ENCODE results near the gene PIGW. TPM values are rescaled to one million over a fixed set of nuclear protein-coding genes. Genes with fewer than 3 reads are reported as not detected.

PIGW gene
- total and polyA plus RNA-seq, 10 of the 15 experiments (the other 5 are each of a cell fraction or from before 2014, with no cell fraction given), result 6.0 to 31.5 (median 13.8) TPM

DNA sequence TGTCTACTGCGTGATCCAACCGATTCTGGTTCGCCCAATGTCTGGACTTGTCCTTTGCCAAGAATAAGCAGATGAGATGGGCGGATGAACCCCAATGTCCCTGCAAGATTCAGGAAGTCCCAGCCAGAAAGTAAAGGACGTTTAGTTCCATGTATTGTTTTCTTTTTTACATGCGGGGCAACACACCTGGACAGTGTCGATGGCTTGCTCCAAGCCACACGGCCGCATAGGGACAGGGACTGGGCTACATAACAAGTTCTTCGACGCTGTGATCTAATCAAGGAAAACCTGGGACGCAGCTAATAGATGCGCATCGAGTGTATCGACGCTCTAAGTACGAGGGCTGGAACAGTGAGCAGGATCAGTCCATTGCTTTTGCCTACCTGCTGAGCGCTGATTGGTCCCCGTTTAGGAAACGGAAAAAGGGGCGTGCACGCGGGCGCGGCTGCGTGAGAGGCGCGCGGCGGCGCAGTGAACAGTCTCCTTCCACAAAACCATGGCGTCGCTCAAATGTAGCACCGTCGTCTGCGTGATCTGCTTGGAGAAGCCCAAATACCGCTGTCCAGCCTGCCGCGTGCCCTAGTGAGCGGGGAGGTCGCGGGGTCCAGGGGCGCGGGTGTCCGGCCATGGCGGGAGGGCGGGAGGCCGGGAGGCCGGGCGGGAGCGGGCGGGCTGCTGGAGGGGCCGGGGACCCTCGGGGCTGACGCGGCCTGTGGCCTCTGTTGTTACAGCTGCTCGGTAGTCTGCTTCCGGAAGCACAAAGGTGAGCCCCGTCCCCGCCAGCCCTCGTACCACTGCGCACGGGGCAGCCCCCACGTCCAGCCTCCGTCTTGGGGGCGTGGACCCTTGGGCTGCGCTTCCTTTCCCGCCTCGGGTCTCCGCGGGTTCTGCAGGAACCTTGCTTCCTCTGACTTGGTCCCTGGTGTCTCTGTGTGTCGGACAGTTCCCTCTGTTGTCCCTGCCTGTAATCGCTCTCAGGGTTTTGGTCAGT, 48.3 kb upstream of the PIGW start, which contains the start of gene ZNHIT3 (continued):
- TF ChIP-seq, protein P1, sequence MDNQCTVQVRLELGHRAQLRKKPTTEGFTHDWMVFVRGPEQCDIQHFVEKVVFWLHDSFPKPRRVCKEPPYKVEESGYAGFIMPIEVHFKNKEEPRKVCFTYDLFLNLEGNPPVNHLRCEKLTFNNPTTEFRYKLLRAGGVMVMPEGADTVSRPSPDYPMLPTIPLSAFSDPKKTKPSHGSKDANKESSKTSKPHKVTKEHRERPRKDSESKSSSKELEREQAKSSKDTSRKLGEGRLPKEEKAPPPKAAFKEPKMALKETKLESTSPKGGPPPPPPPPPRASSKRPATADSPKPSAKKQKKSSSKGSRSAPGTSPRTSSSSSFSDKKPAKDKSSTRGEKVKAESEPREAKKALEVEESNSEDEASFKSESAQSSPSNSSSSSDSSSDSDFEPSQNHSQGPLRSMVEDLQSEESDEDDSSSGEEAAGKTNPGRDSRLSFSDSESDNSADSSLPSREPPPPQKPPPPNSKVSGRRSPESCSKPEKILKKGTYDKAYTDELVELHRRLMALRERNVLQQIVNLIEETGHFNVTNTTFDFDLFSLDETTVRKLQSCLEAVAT (IDR thresholded peaks at IDR 0.05), result peak; percentile 100
- TF ChIP-seq BCL11A (IDR thresholded peaks at IDR 0.05; ENCODE audit: low read depth, low read length) (no peak), TCF3 (IDR thresholded peaks at IDR 0.05; ENCODE audit: borderline replicate concordance, insufficient read depth, low read depth, low read length) (no peak), ZNF622 (IDR thresholded peaks at IDR 0.05) (no peak), JUNB (IDR thresholded peaks at IDR 0.05) (no peak), HDAC6 (IDR thresholded peaks at IDR 0.05; ENCODE audit: unreplicated experiment) (no peak), MTA3 (IDR thresholded peaks at IDR 0.05; ENCODE audit: borderline replicate concordance, low read length) (no peak), NFYB (IDR thresholded peaks at IDR 0.05; ENCODE audit: insufficient read depth, low read depth, low read length) (peak; percentile 79), CREM (IDR thresholded peaks at IDR 0.05; ENCODE audit: low read depth) (peak; percentile 78), ETV6 (conservative IDR thresholded peaks at IDR 0.05 in 1 of 2, IDR thresholded peaks at IDR 0.05 in 1 of 2; ENCODE audit: borderline replicate concordance in 1 of 2, low read depth in 1 of 2) (no peak), SREBF1 (IDR thresholded peaks at IDR 0.05; ENCODE audit: low read length) (no peak), RFX5 (IDR thresholded peaks at IDR 0.05; ENCODE audit: low read depth, low read length) (peak; percentile 80), CBFB (IDR thresholded peaks at IDR 0.05; ENCODE audit: low read depth) (peak; percentile 59; the same call in 1 of the 2 replicates), TCF7 (IDR thresholded peaks at IDR 0.05; ENCODE audit: borderline replicate concordance) (no peak), SMARCA5 (IDR thresholded peaks at IDR 0.05) (no peak), HDGF (IDR thresholded peaks at IDR 0.05) (0 out of 2 replicates have a peak, but pooled peaks have one; percentile 25), KDM1A (IDR thresholded peaks at IDR 0.05; ENCODE audit: borderline replicate concordance) (no peak), TBL1XR1 (IDR thresholded peaks at IDR 0.05; ENCODE audit: low read depth, low read length) (peak; percentile 78), ESRRA (IDR thresholded peaks at IDR 0.05; ENCODE audit: low read length) (no peak), SUPT20H (IDR thresholded peaks at IDR 0.05; ENCODE audit: borderline replicate concordance, control insufficient read depth, low read depth, low read length) (no peak), ZNF217 (IDR thresholded peaks at IDR 0.05) (no peak)
- TF ChIP-seq, protein P2, sequence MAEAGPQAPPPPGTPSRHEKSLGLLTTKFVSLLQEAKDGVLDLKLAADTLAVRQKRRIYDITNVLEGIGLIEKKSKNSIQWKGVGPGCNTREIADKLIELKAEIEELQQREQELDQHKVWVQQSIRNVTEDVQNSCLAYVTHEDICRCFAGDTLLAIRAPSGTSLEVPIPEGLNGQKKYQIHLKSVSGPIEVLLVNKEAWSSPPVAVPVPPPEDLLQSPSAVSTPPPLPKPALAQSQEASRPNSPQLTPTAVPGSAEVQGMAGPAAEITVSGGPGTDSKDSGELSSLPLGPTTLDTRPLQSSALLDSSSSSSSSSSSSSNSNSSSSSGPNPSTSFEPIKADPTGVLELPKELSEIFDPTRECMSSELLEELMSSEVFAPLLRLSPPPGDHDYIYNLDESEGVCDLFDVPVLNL (IDR thresholded peaks at IDR 0.05; ENCODE audit: low read depth, low read length), result no peak
- TF ChIP-seq, protein P3, sequence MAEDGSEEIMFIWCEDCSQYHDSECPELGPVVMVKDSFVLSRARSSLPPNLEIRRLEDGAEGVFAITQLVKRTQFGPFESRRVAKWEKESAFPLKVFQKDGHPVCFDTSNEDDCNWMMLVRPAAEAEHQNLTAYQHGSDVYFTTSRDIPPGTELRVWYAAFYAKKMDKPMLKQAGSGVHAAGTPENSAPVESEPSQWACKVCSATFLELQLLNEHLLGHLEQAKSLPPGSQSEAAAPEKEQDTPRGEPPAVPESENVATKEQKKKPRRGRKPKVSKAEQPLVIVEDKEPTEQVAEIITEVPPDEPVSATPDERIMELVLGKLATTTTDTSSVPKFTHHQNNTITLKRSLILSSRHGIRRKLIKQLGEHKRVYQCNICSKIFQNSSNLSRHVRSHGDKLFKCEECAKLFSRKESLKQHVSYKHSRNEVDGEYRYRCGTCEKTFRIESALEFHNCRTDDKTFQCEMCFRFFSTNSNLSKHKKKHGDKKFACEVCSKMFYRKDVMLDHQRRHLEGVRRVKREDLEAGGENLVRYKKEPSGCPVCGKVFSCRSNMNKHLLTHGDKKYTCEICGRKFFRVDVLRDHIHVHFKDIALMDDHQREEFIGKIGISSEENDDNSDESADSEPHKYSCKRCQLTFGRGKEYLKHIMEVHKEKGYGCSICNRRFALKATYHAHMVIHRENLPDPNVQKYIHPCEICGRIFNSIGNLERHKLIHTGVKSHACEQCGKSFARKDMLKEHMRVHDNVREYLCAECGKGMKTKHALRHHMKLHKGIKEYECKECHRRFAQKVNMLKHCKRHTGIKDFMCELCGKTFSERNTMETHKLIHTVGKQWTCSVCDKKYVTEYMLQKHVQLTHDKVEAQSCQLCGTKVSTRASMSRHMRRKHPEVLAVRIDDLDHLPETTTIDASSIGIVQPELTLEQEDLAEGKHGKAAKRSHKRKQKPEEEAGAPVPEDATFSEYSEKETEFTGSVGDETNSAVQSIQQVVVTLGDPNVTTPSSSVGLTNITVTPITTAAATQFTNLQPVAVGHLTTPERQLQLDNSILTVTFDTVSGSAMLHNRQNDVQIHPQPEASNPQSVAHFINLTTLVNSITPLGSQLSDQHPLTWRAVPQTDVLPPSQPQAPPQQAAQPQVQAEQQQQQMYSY (CRISPR knock-in tag; IDR thresholded peaks at IDR 0.05), result no peak
- TF ChIP-seq, protein P4, sequence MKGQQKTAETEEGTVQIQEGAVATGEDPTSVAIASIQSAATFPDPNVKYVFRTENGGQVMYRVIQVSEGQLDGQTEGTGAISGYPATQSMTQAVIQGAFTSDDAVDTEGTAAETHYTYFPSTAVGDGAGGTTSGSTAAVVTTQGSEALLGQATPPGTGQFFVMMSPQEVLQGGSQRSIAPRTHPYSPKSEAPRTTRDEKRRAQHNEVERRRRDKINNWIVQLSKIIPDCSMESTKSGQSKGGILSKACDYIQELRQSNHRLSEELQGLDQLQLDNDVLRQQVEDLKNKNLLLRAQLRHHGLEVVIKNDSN (IDR thresholded peaks at IDR 0.05; ENCODE audit: borderline replicate concordance, extremely low read length, insufficient read depth, low read depth, low read length), result no peak
